ENCODE results near the gene CILP2.

The CILP2 gene

GRCh38 chr19:19526581-19527370, 11.3 kb upstream of the CILP2 start:
- TF ChIP-seq CTCF (IDR thresholded peaks at IDR 0.05; ENCODE audit: unreplicated experiment in 3 of 3): no peak
- Mint-ChIP-seq H3K27me3 (ENCODE audit: low read depth) (no peaks in the 10 kb centered on the region), H3K36me3 (ENCODE audit: low read depth) (peaks cover 17% of the 10 kb centered on the region), H3K4me1 (peaks cover 7% of the 10 kb centered on the region), H3K9me3 (no peaks in the 10 kb centered on the region), H3K27ac (peak overlapping the region; percentile 68 to 91 (median 70)), H3K4me3 (peak overlapping the region in 1 of 3 experiments; percentile 15)

- H3K4me3 Mint-ChIP-seq: no peak overlapping the region
- no peak for TF ChIP-seq CTCF (IDR thresholded peaks at IDR 0.05; ENCODE audit: unreplicated experiment in 3 of 3)
- H3K9me3 Mint-ChIP-seq: no peaks in the 10 kb centered on the region
- peaks cover 17% of the 10 kb centered on the region for H3K36me3 Mint-ChIP-seq (ENCODE audit: low read depth)
- peak overlapping the region in 1 of 3 experiments; percentile 91 for H3K27ac Mint-ChIP-seq
- peaks cover 11% of the 10 kb centered on the region for H3K4me1 Mint-ChIP-seq
- H3K27me3 Mint-ChIP-seq (ENCODE audit: low read depth): no peaks in the 10 kb centered on the region
Observed at GRCh38 chr19:19527371-19527656, 10.8 kb upstream of the CILP2 start.

DNA sequence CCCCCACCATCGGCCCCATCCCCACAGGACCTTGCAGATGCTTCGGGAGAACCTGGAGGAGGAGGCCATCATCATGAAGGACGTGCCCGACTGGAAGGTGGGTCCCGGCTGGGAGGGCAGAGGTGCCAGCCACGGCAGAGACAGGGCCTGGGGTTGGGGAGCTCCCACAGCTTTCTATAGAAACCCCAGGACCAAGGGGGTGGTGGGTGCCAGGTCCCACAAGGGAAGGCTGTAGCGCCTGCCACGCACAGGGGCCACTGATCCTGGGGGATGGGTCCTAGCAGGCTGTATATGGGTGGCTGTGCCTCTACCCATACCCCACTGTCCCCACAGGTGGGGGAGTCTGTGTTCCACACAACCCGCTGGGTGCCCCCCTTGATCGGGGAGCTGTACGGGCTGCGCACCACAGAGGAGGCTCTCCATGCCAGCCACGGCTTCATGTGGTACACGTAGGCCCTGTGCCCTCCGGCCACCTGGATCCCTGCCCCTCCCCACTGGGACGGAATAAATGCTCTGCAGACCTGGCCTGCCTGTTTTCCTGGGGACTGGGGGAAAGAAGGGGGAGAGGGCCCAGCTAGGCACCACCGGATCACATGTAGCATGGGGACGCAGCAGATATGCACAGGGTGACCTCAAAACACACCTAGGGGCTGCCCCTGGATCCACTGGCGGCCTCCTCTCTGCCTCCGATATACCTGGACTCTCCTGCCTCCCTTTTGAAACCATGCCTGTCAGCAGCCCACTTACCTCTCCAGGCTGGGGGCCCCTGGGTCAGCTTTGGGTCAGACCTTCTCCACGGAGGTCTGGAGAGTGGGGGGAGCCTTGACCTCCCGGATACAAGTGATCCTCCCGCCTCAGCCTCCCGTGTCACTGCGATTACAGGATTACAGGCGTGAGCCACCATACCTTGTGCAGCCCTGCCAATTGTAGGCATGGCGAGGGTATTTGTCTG, 10.1 kb upstream of the CILP2 start:
- no peaks in the 10 kb centered on the region for H3K9me3 Mint-ChIP-seq
- no peak overlapping the region for H3K27ac Mint-ChIP-seq
- H3K27me3 Mint-ChIP-seq (ENCODE audit: low read depth): peaks cover 1% of the 10 kb centered on the region
- peaks cover 11% of the 10 kb centered on the region for H3K4me1 Mint-ChIP-seq
- no peak overlapping the region for H3K4me3 Mint-ChIP-seq
- TF ChIP-seq CTCF (IDR thresholded peaks at IDR 0.05; ENCODE audit: unreplicated experiment in 3 of 3): no peak
- peaks cover 13% of the 10 kb centered on the region for H3K36me3 Mint-ChIP-seq (ENCODE audit: low read depth)

DNA sequence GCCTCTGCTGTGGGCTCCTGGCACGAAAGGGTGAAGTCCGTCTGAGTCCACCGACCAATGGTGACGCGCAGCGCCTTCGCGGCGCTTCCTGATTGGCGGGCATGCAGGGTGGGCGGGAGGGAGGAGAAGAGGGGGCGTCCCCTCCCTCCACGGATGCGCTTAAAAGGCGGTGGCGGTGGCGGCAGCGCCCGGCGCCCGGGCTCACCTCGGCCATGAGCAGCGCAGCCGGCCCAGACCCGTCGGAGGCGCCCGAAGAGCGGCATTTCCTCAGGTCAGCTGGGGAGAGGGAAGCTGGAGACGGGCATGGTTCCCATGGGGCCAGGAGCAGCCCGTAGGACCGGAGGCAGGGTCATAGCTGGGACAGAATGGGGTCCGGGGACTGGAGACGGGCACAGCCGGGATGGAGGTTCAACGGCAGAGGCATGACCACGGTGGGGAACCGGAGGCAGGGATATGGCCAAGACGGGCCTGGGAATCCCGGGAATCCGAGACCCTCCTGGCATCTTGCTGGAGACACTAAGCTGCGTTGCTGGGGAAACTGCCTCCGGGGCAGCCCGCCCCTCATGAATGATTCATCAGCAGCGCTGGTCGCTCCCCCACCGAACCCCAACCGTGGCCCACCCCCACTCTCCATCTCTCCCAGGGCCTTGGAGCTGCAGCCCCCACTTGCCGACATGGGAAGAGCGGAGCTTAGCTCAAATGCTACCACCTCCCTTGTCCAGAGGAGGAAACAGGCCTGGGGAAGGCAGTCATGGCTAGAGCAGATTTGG, 9.2 kb upstream of the CILP2 start, which contains the start of gene YJEFN3:
Gene YJEFN3 (plus strand): TSS at position 191 of the 770 bp plus-strand sequence. CDS start 22 bp downstream, at position 213.
- peaks cover 11% of the 10 kb centered on the region for H3K36me3 Mint-ChIP-seq (ENCODE audit: low read depth)
- H3K9me3 Mint-ChIP-seq: no peaks in the 10 kb centered on the region
- peaks cover 3% of the 10 kb centered on the region for H3K27me3 Mint-ChIP-seq (ENCODE audit: low read depth)
- TF ChIP-seq CTCF (IDR thresholded peaks at IDR 0.05; ENCODE audit: unreplicated experiment in 3 of 3): no peak
- H3K4me1 Mint-ChIP-seq: peaks cover 14% of the 10 kb centered on the region
- H3K4me3 Mint-ChIP-seq: no peak within 1 kb of the TSS
- H3K27ac Mint-ChIP-seq: peak within 1 kb of the TSS in 1 of 3 experiments; percentile 82

DNA sequence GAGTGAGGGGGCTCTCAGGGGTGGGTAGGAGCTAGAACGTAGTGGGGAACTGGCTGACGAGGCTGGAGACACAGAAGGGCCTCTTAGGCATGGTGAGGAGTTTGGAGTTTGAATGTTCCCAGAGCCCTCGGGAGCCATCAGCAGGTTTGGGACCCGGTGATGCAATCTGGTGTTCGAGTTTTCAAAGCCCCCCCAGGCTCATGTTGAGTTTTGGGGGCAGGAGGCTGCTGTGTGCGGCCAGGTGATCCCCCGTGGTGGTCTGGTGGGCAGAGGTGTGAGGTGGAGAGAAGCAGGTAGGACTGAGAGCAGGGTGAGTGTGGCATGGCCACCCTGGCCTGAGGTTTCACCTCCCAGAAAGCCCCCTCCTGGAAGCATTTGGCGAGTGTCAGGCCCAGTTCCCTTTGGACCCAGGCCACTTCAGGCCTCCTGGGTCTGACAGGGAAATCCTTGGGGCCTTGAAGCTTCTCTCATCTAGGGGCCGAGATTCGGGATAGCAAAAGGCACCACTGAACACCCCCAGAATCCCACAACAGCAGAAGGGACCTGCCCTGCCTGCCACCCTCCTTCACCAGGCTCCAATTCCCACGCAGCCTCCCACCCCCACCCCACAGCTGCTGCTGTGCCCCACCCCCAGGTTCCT, 8.2 kb upstream of the CILP2 start:
- Mint-ChIP-seq H3K4me3 (no peak overlapping the region), H3K27me3 (ENCODE audit: low read depth) (peaks cover 3% of the 10 kb centered on the region), H3K27ac (peak overlapping the region in 1 of 3 experiments; percentile 82), H3K36me3 (ENCODE audit: low read depth) (peaks cover 11% of the 10 kb centered on the region), H3K9me3 (no peaks in the 10 kb centered on the region), H3K4me1 (peaks cover 20% of the 10 kb centered on the region)
- no peak for TF ChIP-seq CTCF (IDR thresholded peaks at IDR 0.05; ENCODE audit: unreplicated experiment in 3 of 3)
